HUES64 (cell line): ENCODE results near the gene FKBP3.
A peak's percentile ranks its signal among the peaks of the same experiment; 100 is the strongest.

Source experiments
- H3K27ac ChIP-seq: 2 replicates; pipeline ENCODE4 v1.7.0; 2013; ENCODE audit warnings: low read depth, low read length, inconsistent platforms
- H3K27me3 ChIP-seq: 2 replicates; pipeline ENCODE4 v1.6.1; 2013; ENCODE audit warnings: mild to moderate bottlenecking, low read length; ENCODE audit not compliant: insufficient read depth
- H3K36me3 ChIP-seq: 2 replicates; pipeline ENCODE4 v1.6.1; 2013; ENCODE audit warnings: mild to moderate bottlenecking, low read length; ENCODE audit not compliant: insufficient read depth
- H3K4me1 ChIP-seq: 2 replicates; pipeline ENCODE4 v1.6.1; 2013; ENCODE audit warnings: mild to moderate bottlenecking, low read length, moderate library complexity; ENCODE audit not compliant: insufficient read depth
- H3K4me3 ChIP-seq: 2 replicates; pipeline ENCODE4 v1.5.1; 2013; ENCODE audit warnings: mild to moderate bottlenecking, low read length, moderate library complexity
- H3K9ac ChIP-seq: 2 replicates; pipeline ENCODE4 v1.6.1; 2013; ENCODE audit warnings: mild to moderate bottlenecking, low read depth, low read length
- H3K9me3 ChIP-seq: 2 replicates; pipeline ENCODE4 v1.6.1; 2013; ENCODE audit warnings: low read depth, low read length; ENCODE audit not compliant: insufficient read depth
- WGBS: fragments of 150-250, 120-280 bp; methylation state at CpG from one replicate; pipeline ENCODE4 v1.1.7; 2013; ENCODE audit warnings: missing lambda C conversion rate; 5-methylcytosine and 5-hydroxymethylcytosine counted together

FKBP3 gene

DNA sequence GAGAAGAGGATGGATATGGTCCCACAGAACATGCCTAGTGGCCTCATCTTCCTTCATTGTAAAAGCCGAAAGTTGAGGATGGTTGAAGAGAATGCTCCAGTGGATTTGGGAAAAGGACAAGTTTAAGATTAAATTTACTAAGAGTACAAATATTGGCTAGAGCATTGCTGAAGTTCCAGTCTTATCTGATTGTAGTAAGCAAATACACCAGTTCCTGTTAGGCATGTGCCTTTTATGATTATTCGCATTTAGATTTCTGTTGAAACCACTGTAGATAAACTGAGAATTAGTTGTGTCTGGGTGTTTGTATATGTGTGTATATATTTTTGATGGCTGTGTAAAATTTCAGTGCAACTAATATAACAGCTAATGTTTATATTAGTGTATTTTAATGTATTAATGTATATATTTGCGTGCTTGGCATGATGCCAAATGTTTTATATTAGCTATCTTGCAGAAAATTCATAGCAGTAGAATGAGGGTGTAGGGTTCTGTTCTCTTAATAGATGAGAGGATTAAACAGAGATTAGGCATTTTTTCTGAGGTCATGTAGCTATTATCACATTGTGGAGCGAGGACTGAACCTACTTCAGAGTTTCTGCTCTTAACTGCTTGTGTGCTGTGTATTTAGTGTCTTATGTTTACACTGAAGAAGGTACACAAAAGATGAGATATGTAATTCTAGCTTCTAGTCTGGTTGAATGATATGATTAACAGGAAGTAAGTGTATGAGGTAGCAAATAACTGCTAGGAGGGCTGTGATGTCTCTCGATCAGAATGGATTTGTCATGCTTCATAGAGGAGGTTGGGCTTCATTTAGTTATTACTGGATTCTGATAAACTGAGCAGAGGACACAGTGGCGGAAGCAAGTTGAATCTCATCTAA lies 21.1 kb downstream of the FKBP3 start:
- H3K4me1 ChIP-seq, result no peaks in the 10 kb centered on the region
- WGBS, result 93% methylated on average over 6 of the region's 6 CpGs
- no peak overlapping the region for H3K27ac ChIP-seq
- H3K36me3 ChIP-seq, result peaks cover 100% of the 10 kb centered on the region
- H3K9ac ChIP-seq, result no peak overlapping the region
- H3K27me3 ChIP-seq, result no peaks in the 10 kb centered on the region
- no peaks in the 10 kb centered on the region for H3K9me3 ChIP-seq
- H3K4me3 ChIP-seq, result no peak overlapping the region

- no peak overlapping the region for H3K9ac ChIP-seq
- H3K36me3 ChIP-seq, result peaks cover 99% of the 10 kb centered on the region
- H3K27me3 ChIP-seq, result no peaks in the 10 kb centered on the region
- no peak overlapping the region for H3K27ac ChIP-seq
- H3K4me3 ChIP-seq, result no peak overlapping the region
- 95% methylated on average over 1 of the region's 1 CpG for WGBS
- no peaks in the 10 kb centered on the region for H3K9me3 ChIP-seq
- H3K4me1 ChIP-seq, result no peaks in the 10 kb centered on the region
These were observed 29.7 kb downstream of the FKBP3 start for GRCh38 chr14:45104561-45104960.

DNA sequence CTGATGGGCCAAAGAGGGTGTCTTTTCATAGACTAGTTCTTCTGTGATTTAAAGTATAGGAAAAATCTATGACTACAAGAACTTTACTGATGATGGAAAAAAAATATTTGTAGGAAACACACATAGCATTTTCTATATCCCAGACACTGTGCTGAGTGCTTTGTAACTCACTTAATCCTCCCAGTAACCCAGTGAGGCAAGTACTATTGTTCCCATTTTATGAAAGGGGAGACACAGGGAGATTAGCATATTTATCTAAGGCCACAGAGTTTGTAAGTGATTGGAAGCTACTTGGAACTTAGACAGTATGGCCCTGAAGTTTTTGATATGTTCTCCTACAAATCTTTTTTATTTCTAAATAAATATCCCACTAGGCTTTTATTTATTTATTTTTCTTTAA lies 30.5 kb downstream of the FKBP3 start:
- H3K27ac ChIP-seq, result no peak overlapping the region
- H3K9ac ChIP-seq, result no peak overlapping the region
- H3K4me1 ChIP-seq, result no peaks in the 10 kb centered on the region
- H3K9me3 ChIP-seq, result no peaks in the 10 kb centered on the region
- H3K4me3 ChIP-seq, result no peak overlapping the region
- H3K36me3 ChIP-seq, result peaks cover 97% of the 10 kb centered on the region
- no peaks in the 10 kb centered on the region for H3K27me3 ChIP-seq

GRCh38 chr14:45096218-45096617 lies 38.1 kb downstream of the FKBP3 start:
- H3K4me1 ChIP-seq, result no peaks in the 10 kb centered on the region
- H3K36me3 ChIP-seq, result peaks cover 66% of the 10 kb centered on the region
- H3K27me3 ChIP-seq, result no peaks in the 10 kb centered on the region
- WGBS, result 98% methylated on average over 4 of the region's 4 CpGs
- H3K4me3 ChIP-seq, result no peak overlapping the region
- no peaks in the 10 kb centered on the region for H3K9me3 ChIP-seq
- no peak overlapping the region for H3K9ac ChIP-seq
- no peak overlapping the region for H3K27ac ChIP-seq

GRCh38 chr14:45095143-45095542 lies 39.1 kb downstream of the FKBP3 start:
- no peak overlapping the region for H3K9ac ChIP-seq
- peaks cover 55% of the 10 kb centered on the region for H3K36me3 ChIP-seq
- WGBS, result 100% methylated on average over 4 of the region's 4 CpGs
- no peaks in the 10 kb centered on the region for H3K4me1 ChIP-seq
- H3K27me3 ChIP-seq, result no peaks in the 10 kb centered on the region
- H3K27ac ChIP-seq, result no peak overlapping the region
- H3K9me3 ChIP-seq, result no peaks in the 10 kb centered on the region
- no peak overlapping the region for H3K4me3 ChIP-seq

DNA sequence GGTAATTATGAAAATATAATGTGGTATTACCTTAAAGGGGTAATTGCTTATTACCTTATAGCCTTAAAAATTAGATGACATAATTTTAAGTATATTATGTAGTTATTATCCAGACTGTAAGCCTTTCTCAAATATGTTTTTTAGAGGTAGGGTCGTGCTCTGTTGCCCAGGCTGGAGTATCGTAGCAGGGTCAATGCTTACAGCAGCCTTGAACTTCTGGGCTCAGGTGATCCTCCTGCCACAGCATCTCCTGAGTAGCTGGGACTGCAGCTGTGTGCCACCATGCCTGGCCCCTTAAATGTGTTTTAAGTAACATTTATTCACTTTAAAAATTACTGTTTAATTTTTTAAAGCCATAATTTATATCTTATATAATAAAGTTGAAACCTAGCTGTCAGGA lies 40.0 kb downstream of the FKBP3 start:
- 93% methylated on average over 2 of the region's 2 CpGs for WGBS
- H3K4me3 ChIP-seq, result no peak overlapping the region
- no peaks in the 10 kb centered on the region for H3K27me3 ChIP-seq
- no peak overlapping the region for H3K27ac ChIP-seq
- peaks cover 7% of the 10 kb centered on the region; the same call in 1 of the 2 replicates for H3K4me1 ChIP-seq
- no peak overlapping the region for H3K9ac ChIP-seq
- H3K36me3 ChIP-seq, result peaks cover 49% of the 10 kb centered on the region
- no peaks in the 10 kb centered on the region for H3K9me3 ChIP-seq

GRCh38 chr14:45091710-45092109 lies 42.6 kb downstream of the FKBP3 start:
- no peak overlapping the region for H3K4me3 ChIP-seq
- H3K9ac ChIP-seq, result no peak overlapping the region
- H3K4me1 ChIP-seq, result peaks cover 7% of the 10 kb centered on the region; the same call in 1 of the 2 replicates
- no peaks in the 10 kb centered on the region for H3K9me3 ChIP-seq
- no peaks in the 10 kb centered on the region for H3K27me3 ChIP-seq
- H3K36me3 ChIP-seq, result peaks cover 23% of the 10 kb centered on the region
- no peak overlapping the region for H3K27ac ChIP-seq
- 97% methylated on average over 2 of the region's 2 CpGs for whole genome bisulfite sequencing

- H3K4me1 ChIP-seq, result peaks cover 12% of the 10 kb centered on the region; the same call in 1 of the 2 replicates
- no CpG with 5 or more reads among the region's 1 CpG for WGBS
These were observed 44.5 kb downstream of the FKBP3 start for GRCh38 chr14:45089813-45090212.

GRCh38 chr14:45084946-45085346 lies 49.3 kb downstream of the FKBP3 start:
- H3K9ac ChIP-seq, result peak overlapping the region; percentile 92
- H3K27me3 ChIP-seq, result no peaks in the 10 kb centered on the region
- H3K9me3 ChIP-seq, result no peaks in the 10 kb centered on the region
- H3K4me1 ChIP-seq, result peaks cover 18% of the 10 kb centered on the region; the same call in 1 of the 2 replicates
- no peak overlapping the region for H3K27ac ChIP-seq
- H3K36me3 ChIP-seq, result no peaks in the 10 kb centered on the region
- peak overlapping the region; percentile 98 for H3K4me3 ChIP-seq
- WGBS, result 5% methylated on average over 3 of the region's 4 CpGs

More at GRCh38 chr14:45089813-45090212, 44.5 kb downstream of the FKBP3 start:
- no peak overlapping the region for H3K4me3 ChIP-seq
- no peak overlapping the region for H3K27ac ChIP-seq
- no peaks in the 10 kb centered on the region for H3K27me3 ChIP-seq
- no peak overlapping the region for H3K9ac ChIP-seq
- peaks cover 4% of the 10 kb centered on the region for H3K36me3 ChIP-seq
- no peaks in the 10 kb centered on the region for H3K9me3 ChIP-seq

GRCh38 chr14:45083976-45084722 lies 50.1 kb downstream of the FKBP3 start, which contains the start of gene PRPF39:
Gene PRPF39 (plus strand): TSS chr14:45084116. CDS start chr14:45095240, 11,124 bp downstream.
- Histone ChIP-seq H3K4me1 (0 out of 2 replicates have a peak, but pooled peaks cover 11% of the 10 kb centered on the region), H3K27me3 (no peaks in the 10 kb centered on the region), H3K9ac (peak within 1 kb of the TSS; percentile 92), H3K9me3 (no peaks in the 10 kb centered on the region), H3K27ac (peak within 1 kb of the TSS; percentile 72), H3K36me3 (no peaks in the 10 kb centered on the region), H3K4me3 (peak within 1 kb of the TSS; percentile 98)
- under 1% methylated on average over 47 of the region's 49 CpGs for WGBS

GRCh38 chr14:45083617-45083975 lies 50.7 kb downstream of the FKBP3 start:
- Histone ChIP-seq H3K36me3 (no peaks in the 10 kb centered on the region), H3K9ac (peak overlapping the region; percentile 74; the same call in 1 of the 2 replicates), H3K4me1 (0 out of 2 replicates have a peak, but pooled peaks cover 11% of the 10 kb centered on the region), H3K4me3 (peak overlapping the region; percentile 98), H3K27ac (no peak overlapping the region), H3K9me3 (no peaks in the 10 kb centered on the region), H3K27me3 (no peaks in the 10 kb centered on the region)
- 5% methylated on average over 10 of the region's 10 CpGs for WGBS
